Colonic mucosa (tissue), 4 donors: ENCODE data around the gene ACVR1C. TPM values are rescaled to one million over a fixed set of nuclear protein-coding genes. Genes with fewer than 3 reads are reported as not detected.

Source experiments
- DNase-seq: peaks from one replicate; pipeline ENCODE4 v3.0.0-alpha.2; 2020
- H3K27ac ChIP-seq: fragments of 200-600 bp; one replicate; pipeline ENCODE4 v1.8.0; 2021
- H3K27me3 ChIP-seq: fragments of 200-600 bp; one replicate; pipeline ENCODE4 v1.8.0; 2021
- H3K36me3 ChIP-seq: fragments of 200-600 bp; one replicate; pipeline ENCODE4 v1.8.0; 2021
- H3K4me1 ChIP-seq: fragments of 200-600 bp; one replicate; pipeline ENCODE4 v1.8.0; 2021; ENCODE audit warnings: mild to moderate bottlenecking
- H3K4me3 ChIP-seq: fragments of 200-600 bp; one replicate; pipeline ENCODE4 v1.8.0; 2021
- H3K9ac ChIP-seq, 2 donors: one replicate each; pipeline ENCODE4 v1.7.0; 2013; ENCODE audit warnings: control low read depth in 2 of 2, low read depth in 2 of 2, low read length in 2 of 2
- H3K9me3 ChIP-seq: fragments of 200-600 bp; one replicate; pipeline ENCODE4 v1.8.0; 2021
- CTCF ChIP-seq: fragments of 200-600 bp; IDR thresholded peaks from one replicate; pipeline ENCODE4 v1.8.0; 2022; ENCODE audit warnings: antibody characterized with exemption, mild to moderate bottlenecking
- intact Hi-C: fragments of 100-400 bp; cut with DNase I; formaldehyde crosslinking; loops from one replicate; pipeline ENCODE4 v1.14.1; 2022
- total RNA-seq, 2 donors: library from RNA; stranded (reverse); fragmentation: NEBNext Ultra II Directional in 1 of 2; extraction: Animal tissue kit (Norgen Biotek cat#: 25700) in 1 of 2; gene quantifications; one replicate each; pipeline ENCODE4 v1.2.1, GENCODE V29; 2021
- donor health status: healthy.
- donor health status: DM: no; HTN: no; CAD: no.
- donor health status: DM: no; HTN: no; CAD: no.

ACVR1C gene
- total RNA-seq, 2 donors from 2014 or later: 5.7 to 18.2 TPM

- no peak overlapping the region for H3K9ac ChIP-seq
- TF ChIP-seq CTCF: no peak
- no peak overlapping the region for H3K4me3 ChIP-seq
- intact Hi-C loops: no loop called here
- no peak overlapping the region for H3K27ac ChIP-seq
- H3K9me3 ChIP-seq: no peaks in the 10 kb centered on the region
- H3K36me3 ChIP-seq: no peaks in the 10 kb centered on the region
- DNase-seq: no peak
- no peaks in the 10 kb centered on the region for H3K4me1 ChIP-seq
- no peaks in the 10 kb centered on the region for H3K27me3 ChIP-seq
Measured at GRCh38 chr2:157657858-157658257, 29.2 kb upstream of the ACVR1C start.

- TF ChIP-seq CTCF: no peak
- no peak for DNase-seq
- Histone ChIP-seq H3K4me1 (no peaks in the 10 kb centered on the region), H3K27me3 (no peaks in the 10 kb centered on the region), H3K9me3 (no peaks in the 10 kb centered on the region), H3K36me3 (no peaks in the 10 kb centered on the region), H3K4me3 (no peak overlapping the region), H3K9ac (no peak overlapping the region), H3K27ac (no peak overlapping the region)
- intact Hi-C loops: no loop called here
Measured at GRCh38 chr2:157657101-157657500, 28.4 kb upstream of the ACVR1C start.

GRCh38 chr2:157644776-157645175, 16.1 kb upstream of the ACVR1C start:
- H3K36me3 ChIP-seq: no peaks in the 10 kb centered on the region
- DNase-seq: no peak
- intact Hi-C loops: no loop called here
- H3K9me3 ChIP-seq: no peaks in the 10 kb centered on the region
- H3K27me3 ChIP-seq: no peaks in the 10 kb centered on the region
- H3K4me1 ChIP-seq: no peaks in the 10 kb centered on the region
- no peak overlapping the region for H3K4me3 ChIP-seq
- H3K9ac ChIP-seq: no peak overlapping the region
- TF ChIP-seq CTCF: no peak
- H3K27ac ChIP-seq: no peak overlapping the region

- no peak overlapping the region for H3K9ac ChIP-seq
- intact Hi-C loops: no loop called here
- no peak overlapping the region for H3K4me3 ChIP-seq
- H3K27ac ChIP-seq: no peak overlapping the region
- H3K36me3 ChIP-seq: no peaks in the 10 kb centered on the region
- no peaks in the 10 kb centered on the region for H3K9me3 ChIP-seq
- DNase-seq: no peak
- no peaks in the 10 kb centered on the region for H3K27me3 ChIP-seq
- no peaks in the 10 kb centered on the region for H3K4me1 ChIP-seq
- no peak for TF ChIP-seq CTCF
Measured at GRCh38 chr2:157631861-157632260, 3.2 kb upstream of the ACVR1C start.

DNA sequence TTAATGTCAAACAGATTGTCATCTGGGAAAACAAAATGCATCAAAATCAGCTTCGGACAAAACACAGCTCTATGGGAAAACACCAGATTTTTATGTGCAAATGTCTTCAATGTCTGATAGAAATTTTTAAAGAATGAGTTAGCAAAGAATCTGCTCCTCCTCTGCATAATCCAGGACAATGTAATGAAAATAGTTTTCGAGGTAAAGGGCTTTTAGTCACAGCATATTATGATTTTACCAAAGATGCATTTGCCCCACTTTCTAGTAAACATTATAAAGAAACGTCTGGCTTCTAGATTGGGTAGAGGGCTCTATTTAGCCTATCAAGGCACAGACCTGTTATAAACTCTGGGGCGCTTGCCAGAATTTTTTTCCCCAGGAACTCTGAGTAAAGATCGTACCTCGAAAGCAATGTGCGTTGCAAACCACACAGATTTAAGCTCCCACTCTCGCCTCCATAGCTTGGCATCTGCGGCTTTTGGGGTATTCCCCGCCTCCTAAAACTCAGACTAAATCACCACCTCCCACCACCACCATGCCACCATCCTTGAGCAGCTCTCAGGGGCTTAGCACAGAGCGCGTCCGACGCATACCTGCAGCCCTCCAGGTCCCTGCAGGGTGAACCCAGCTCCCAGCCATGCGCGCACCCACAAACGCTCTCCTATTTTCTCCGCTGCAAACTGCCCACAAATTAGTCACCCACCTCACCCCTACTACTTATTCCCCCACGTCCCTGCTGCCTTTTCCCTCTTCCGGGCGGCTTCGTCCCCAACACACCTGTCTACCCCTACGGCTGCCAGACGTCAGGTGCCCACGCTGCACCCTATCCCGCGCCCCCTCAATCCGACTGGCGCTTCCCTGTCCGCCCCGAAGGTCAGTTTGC, 829 bp downstream of the ACVR1C start:
- peak; percentile 85 for DNase-seq
- peak overlapping the region; percentile 56 for H3K4me3 ChIP-seq
- no peaks in the 10 kb centered on the region for H3K4me1 ChIP-seq
- TF ChIP-seq CTCF: no peak
- peak overlapping the region; percentile 84 for H3K27ac ChIP-seq
- no peaks in the 10 kb centered on the region for H3K27me3 ChIP-seq
- no peaks in the 10 kb centered on the region for H3K36me3 ChIP-seq
- H3K9ac ChIP-seq: peak overlapping the region; percentile 74 to 87
- intact Hi-C loops: loop anchor here (10.0 kb wide), 1 partner anchor 133 kb away; no protein-coding TSS in a partner anchor
- H3K9me3 ChIP-seq: no peaks in the 10 kb centered on the region
